H1 (cell line): Measurements from ENCODE around the gene SCN4A. TPM values are rescaled to one million over a fixed set of nuclear protein-coding genes. Genes with fewer than 3 reads are reported as not detected.
A peak's percentile ranks its signal among the peaks of the same experiment; 100 is the strongest.

ENCODE experiments used
- CTCF ChIA-PET: fragments of 300-600 bp; sonication (Branson Sonifier 250); formaldehyde crosslinking; loops from one replicate; lab custom pipeline; 2021; ENCODE audit not compliant: partially characterized antibody; lab: Charles Lee
- POLR2A ChIA-PET: fragments of 300-600 bp; sonication (Branson Sonifier 250); formaldehyde crosslinking; loops from one replicate; lab custom pipeline; 2021; ENCODE audit warnings: inconsistent platforms; ENCODE audit not compliant: partially characterized antibody; lab: Charles Lee
- DNase-seq, 2 experiments: peaks; one replicate each; pipeline versions ENCODE4 v3.0.0 to v3.0.0-alpha.2; 2010 to 2022; ENCODE audit warnings: low spot score in 2 of 2, low read depth in 1 of 2, mixed read lengths in 1 of 2
- FAIRE-seq: peaks from 2 replicates; lab custom pipeline; 2011; peaks lifted over from hg19 to GRCh38; lab: Jason Lieb, UNC
- H2AFZ ChIP-seq: 2 replicates; pipeline ENCODE4 v1.8.1; 2012; ENCODE audit warnings: low read length, inconsistent platforms
- H2AK5ac ChIP-seq: 2 replicates; pipeline ENCODE4 v1.6.1; 2013; ENCODE audit warnings: low read depth, low read length
- H2BK120ac ChIP-seq: replicated peaks from 2 replicates; pipeline ENCODE3; 2013; ENCODE audit warnings: low read depth, low read length, inconsistent platforms
- H2BK12ac ChIP-seq: 2 replicates; pipeline ENCODE4 v1.6.1; 2013; ENCODE audit warnings: low read depth, low read length
- H2BK15ac ChIP-seq: 2 replicates; pipeline ENCODE4 v1.6.1; 2013; ENCODE audit warnings: low read length
- H2BK20ac ChIP-seq: 2 replicates; pipeline ENCODE4 v1.6.1; 2013; ENCODE audit warnings: low read length
- H2BK5ac ChIP-seq: 2 replicates; pipeline ENCODE4 v1.6.1; 2013; ENCODE audit warnings: low read depth, low read length
- H3K14ac ChIP-seq: 2 replicates; pipeline ENCODE4 v1.6.1; 2013; ENCODE audit warnings: inconsistent platforms; ENCODE audit not compliant: insufficient read length
- H3K18ac ChIP-seq: 2 replicates; pipeline ENCODE4 v1.6.1; 2013; ENCODE audit warnings: low read length; ENCODE audit errors: extremely low read depth
- H3K23ac ChIP-seq: 2 replicates; pipeline ENCODE4 v1.6.1; 2013; ENCODE audit warnings: inconsistent platforms; ENCODE audit not compliant: insufficient read length
- H3K23me2 ChIP-seq: 2 replicates; pipeline ENCODE4 v1.6.1; 2013; ENCODE audit warnings: low read depth, low read length
- H3K27ac ChIP-seq: 2 replicates; pipeline ENCODE4 v1.6.1; 2011; ENCODE audit warnings: low read depth, low read length, inconsistent platforms
- H3K27me3 ChIP-seq, 4 experiments: replicated peaks in 1 of 4; 1 replicate in 1 of 4; 2 replicates in 3 of 4; pipeline versions ENCODE4 v1.6.1 to v1.8.1; 2011 to 2013; ENCODE audit warnings: low read length in 3 of 4, mild to moderate bottlenecking in 3 of 4, inconsistent platforms in 2 of 4, mixed read lengths in 2 of 4, moderate library complexity in 1 of 4; ENCODE audit not compliant: control insufficient read depth in 3 of 4, insufficient read depth in 3 of 4; ENCODE audit errors: extremely low read depth in 1 of 4
- H3K36me3 ChIP-seq, 4 experiments: 2 replicates each; pipeline versions ENCODE4 v1.6.1 to v1.8.1; 2011 to 2013; ENCODE audit warnings: mild to moderate bottlenecking in 4 of 4, low read length in 3 of 4, moderate library complexity in 2 of 4, control low read depth in 1 of 4, inconsistent platforms in 1 of 4; ENCODE audit not compliant: insufficient read depth in 4 of 4, control insufficient read depth in 2 of 4
- H3K4ac ChIP-seq: replicated peaks from 2 replicates; pipeline ENCODE3; 2013; ENCODE audit warnings: low read length, low read depth, mixed read lengths, inconsistent platforms; ENCODE audit not compliant: insufficient read length
- H3K4me1 ChIP-seq, 4 experiments: replicated peaks in 1 of 4; 1 replicate in 1 of 4; 2 replicates in 3 of 4; pipeline versions ENCODE4 v1.6.1 to v1.8.1; 2011 to 2013; ENCODE audit warnings: low read length in 3 of 4, inconsistent platforms in 2 of 4, mixed read lengths in 1 of 4; ENCODE audit not compliant: insufficient read depth in 4 of 4, control insufficient read depth in 3 of 4
- H3K4me2 ChIP-seq, 2 experiments: 2 replicates each; pipeline versions ENCODE4 v1.6.1 to v1.8.1; 2011 to 2013; ENCODE audit warnings: low read depth in 2 of 2, low read length in 2 of 2, control low read depth in 1 of 2, inconsistent platforms in 1 of 2, mild to moderate bottlenecking in 1 of 2; ENCODE audit not compliant: insufficient read depth in 1 of 2
- H3K4me3 ChIP-seq, 4 experiments: fragments of 200-600, 300-600 bp in 1 of 4; sonication (generic), shearing (Covaris generic), sonication (Bioruptor Twin) in 1 of 4; 2 replicates each; pipeline versions ENCODE4 v1.5.1 to v1.8.1; 2011 to 2016; ENCODE audit warnings: low read length in 4 of 4, low read depth in 3 of 4, control low read depth in 2 of 4, inconsistent platforms in 2 of 4, mild to moderate bottlenecking in 2 of 4, mixed read lengths in 1 of 4, moderate library complexity in 1 of 4; ENCODE audit not compliant: insufficient read depth in 2 of 4; ENCODE audit errors: extremely low read depth in 1 of 4
- H3K56ac ChIP-seq: replicated peaks from 2 replicates; pipeline ENCODE3; 2013; ENCODE audit warnings: low read depth, mild to moderate bottlenecking, mixed read lengths, low read length, inconsistent platforms; ENCODE audit not compliant: insufficient read length
- H3K79me1 ChIP-seq: 2 replicates; pipeline ENCODE4 v1.6.1; 2013; ENCODE audit warnings: low read depth, low read length, control low read depth
- H3K79me2 ChIP-seq, 2 experiments: 2 replicates each; pipeline versions ENCODE4 v1.6.1 to v1.8.1; 2012 to 2013; ENCODE audit warnings: low read length in 2 of 2, mild to moderate bottlenecking in 2 of 2, inconsistent platforms in 1 of 2; ENCODE audit not compliant: insufficient read depth in 2 of 2, control insufficient read depth in 1 of 2
- H3K9ac ChIP-seq, 4 experiments: replicated peaks in 1 of 4; 1 replicate in 1 of 4; 2 replicates in 3 of 4; pipeline versions ENCODE4 v1.6.1 to v1.8.1; 2011 to 2013; ENCODE audit warnings: low read depth in 3 of 4, low read length in 3 of 4, control low read depth in 2 of 4, mild to moderate bottlenecking in 2 of 4, moderate library complexity in 2 of 4, inconsistent platforms in 1 of 4; ENCODE audit errors: extremely low read depth in 1 of 4
- H3K9me3 ChIP-seq, 2 experiments: 2 replicates each; pipeline versions ENCODE4 v1.6.1 to v1.8.1; 2012 to 2013; ENCODE audit warnings: mild to moderate bottlenecking in 2 of 2, moderate library complexity in 2 of 2, control low read depth in 1 of 2, inconsistent platforms in 1 of 2, low read depth in 1 of 2, low read length in 1 of 2, mixed read lengths in 1 of 2; ENCODE audit not compliant: insufficient read depth in 2 of 2
- H4K20me1 ChIP-seq, 2 experiments: replicated peaks in 1 of 2; 2 replicates each; pipeline versions ENCODE3 to v1.8.1; 2011 to 2013; ENCODE audit warnings: inconsistent platforms in 2 of 2, low read length in 2 of 2, mild to moderate bottlenecking in 1 of 2; ENCODE audit not compliant: insufficient read depth in 2 of 2, control insufficient read depth in 1 of 2
- H4K5ac ChIP-seq: 2 replicates; pipeline ENCODE4 v1.6.1; 2013; ENCODE audit warnings: low read length, low read depth, mixed read lengths, inconsistent platforms; ENCODE audit not compliant: insufficient read length
- H4K8ac ChIP-seq: 2 replicates; pipeline ENCODE4 v1.8.0; 2013; ENCODE audit warnings: mild to moderate bottlenecking, moderate library complexity, low read length, inconsistent platforms; ENCODE audit not compliant: insufficient read depth; ENCODE audit errors: extremely low read depth
- H4K91ac ChIP-seq: replicated peaks from 2 replicates; pipeline ENCODE3; 2013; ENCODE audit warnings: low read length, mixed read lengths, inconsistent platforms; ENCODE audit not compliant: insufficient read length
- CBX5 ChIP-seq: fragments of 300-800, 300-1000 bp; sonication (generic); IDR thresholded peaks from 2 replicates; pipeline ENCODE4 v1.7.1; 2016; ENCODE audit warnings: antibody characterized with exemption, low read length, low read depth
- CHD2 ChIP-seq: IDR thresholded peaks from 2 replicates; pipeline ENCODE4 v1.6.1; 2012; ENCODE audit warnings: low read length, improper control_type of control experiment
- EP300 ChIP-seq, 2 experiments: IDR thresholded peaks; 1 replicate in 1 of 2; 2 replicates in 1 of 2; pipeline ENCODE4 v1.6.1; 2011 to 2012; ENCODE audit warnings: low read depth in 2 of 2, low read length in 2 of 2, mild to moderate bottlenecking in 2 of 2, borderline replicate concordance in 1 of 2, inconsistent platforms in 1 of 2, moderate library complexity in 1 of 2
- HDAC6 ChIP-seq: IDR thresholded peaks from one replicate; pipeline ENCODE4 v1.7.1; 2012; ENCODE audit warnings: low read depth, mild to moderate bottlenecking, inconsistent platforms, low read length, moderate library complexity
- KDM1A ChIP-seq: fragments of 200-600, 300-600 bp; sonication (generic); IDR thresholded peaks from 2 replicates; pipeline ENCODE4 v1.7.1; 2016; ENCODE audit warnings: mild to moderate bottlenecking, low read length, borderline replicate concordance
- KDM4A ChIP-seq: IDR thresholded peaks from one replicate; pipeline ENCODE4 v1.7.1; 2012; ENCODE audit warnings: low read depth, mild to moderate bottlenecking, moderate library complexity, low read length, inconsistent platforms; ENCODE audit not compliant: severe bottlenecking
- SP4 ChIP-seq: IDR thresholded peaks from 2 replicates; pipeline ENCODE4 v1.6.1; 2012; ENCODE audit warnings: low read length, inconsistent platforms
- TEAD4 ChIP-seq: IDR thresholded peaks from 2 replicates; pipeline ENCODE4 v1.6.1; 2012; ENCODE audit warnings: low read depth, low read length, inconsistent platforms, mixed read lengths
- WGBS, 2 experiments: shearing (Covaris generic) in 1 of 2; methylation state at CpG; one replicate each; pipeline versions ENCODE4 v1.1.6 to v1.1.7; 2013 to 2015; ENCODE audit warnings: low lambda C conversion rate in 2 of 2, mixed read lengths in 2 of 2, inconsistent platforms in 1 of 2, low coverage in 1 of 2, missing lambda C conversion rate in 1 of 2; ENCODE audit not compliant: insufficient replicate concordance in 2 of 2, insufficient coverage in 1 of 2, insufficient read length in 1 of 2; ENCODE audit errors: extremely low coverage in 1 of 2, missing lambda C conversion rate in 1 of 2; 5-methylcytosine and 5-hydroxymethylcytosine counted together
- polyA plus RNA-seq, 7 experiments: library from polyadenylated mRNA; depleted of rRNA in 3 of 7; stranded (reverse) in 5 of 7; unstranded in 2 of 7; fragments of >200 nt in 5 of 7; fragments of 200-250 nt in 2 of 7; gene quantifications; 1 replicate in 5 of 7; 2 replicates in 1 of 7; 4 replicates in 1 of 7; pipeline versions ENCODE4 v1.2.1 to v1.2.3, GENCODE V29; 2011 to 2013; ENCODE audit warnings: missing spikeins in 2 of 7, mixed read lengths in 2 of 7
- total RNA-seq: library from RNA; stranded (reverse); fragmentation: NEBNext Ultra II Directional; extraction: Animal tissue kit (Norgen Biotek cat#: 25700); gene quantifications from 2 replicates; pipeline ENCODE4 v1.2.1, GENCODE V29; 2021

The SCN4A gene
- total and polyA plus RNA-seq, 2 of the 8 experiments (the other 6 are each of a cell fraction or from before 2014, with no cell fraction given), result 5.0 to 8.5 TPM

GRCh38 chr17:63939401-63939800 lies 33.3 kb downstream of the SCN4A start:
- H3K23ac ChIP-seq, result no peak overlapping the region
- TF ChIP-seq KDM1A (no peak), SP4 (no peak), KDM4A (no peak), CHD2 (no peak), EP300 (IDR thresholded peaks at IDR 0.05; ENCODE audit: borderline replicate concordance in 1 of 2, low read depth in 2 of 2, low read length in 2 of 2) (no peak), TEAD4 (no peak), HDAC6 (no peak), CBX5 (no peak)
- no peak overlapping the region for H2BK120ac ChIP-seq
- 0 out of 2 replicates have a peak overlapping the region, but pooled peaks have one; percentile 53 for H2AK5ac ChIP-seq
- no peak overlapping the region for H2AFZ ChIP-seq
- ChIA-PET POLR2A (interaction anchor here (1.4 to 1.6 kb wide), 2 partner anchors 9 to 15 kb away, joined by 3 to 8 read pairs; no protein-coding TSS in a partner anchor), CTCF (interaction anchor here (0.7 to 6.1 kb wide), 17 partner anchors 8 to 107 kb away, joined by 3 to 64 read pairs (median 5); partner anchors contain the start of genes CD79B, CSHL1 and GH1)
- H2BK20ac ChIP-seq, result no peak overlapping the region
- H3K27me3 ChIP-seq, result no peaks in the 10 kb centered on the region
- H3K4me2 ChIP-seq, result no peak overlapping the region
- no peak overlapping the region for H2BK12ac ChIP-seq
- H3K18ac ChIP-seq, result no peak overlapping the region
- H3K4ac ChIP-seq, result no peak overlapping the region
- peaks cover 0 to 2% (median 0%) of the 10 kb centered on the region in 4 experiments; a peak in 2 of 7 replicates for H3K4me1 ChIP-seq
- H4K91ac ChIP-seq, result no peak overlapping the region
- no peaks in the 10 kb centered on the region for H3K23me2 ChIP-seq
- no peaks in the 10 kb centered on the region for H3K79me2 ChIP-seq
- peaks cover 0 to 5% of the 10 kb centered on the region in 2 experiments for H4K20me1 ChIP-seq
- H3K27ac ChIP-seq, result no peak overlapping the region
- no peaks in the 10 kb centered on the region for H3K79me1 ChIP-seq
- peaks cover 0 to 21% (median 1%) of the 10 kb centered on the region in 4 experiments; a peak in 4 of 8 replicates for H3K36me3 ChIP-seq
- DNase-seq (no peak), FAIRE-seq (no peak)
- 85% methylated on average over 9 of the region's 9 CpGs; no CpG with 5 or more reads in 1 of the 2 experiments for WGBS, 2 experiments
- no peak overlapping the region for H3K4me3 ChIP-seq
- H3K9me3 ChIP-seq, result no peaks in the 10 kb centered on the region
- no peak overlapping the region for H3K9ac ChIP-seq
- no peak overlapping the region for H4K5ac ChIP-seq
- no peak overlapping the region; the same call in 1 of the 2 replicates for H2BK5ac ChIP-seq
- H4K8ac ChIP-seq, result peak overlapping the region; percentile 57; the same call in 1 of the 2 replicates
- no peak overlapping the region for H3K14ac ChIP-seq
- no peak overlapping the region for H2BK15ac ChIP-seq
- no peak overlapping the region for H3K56ac ChIP-seq
